HepG2 (cell line): Measurements from ENCODE around the gene TMIGD3. TPM values are rescaled to one million over a fixed set of nuclear protein-coding genes. Genes with fewer than 3 reads are reported as not detected.

ENCODE experiments used
- CCAR2 ChIP-seq: fragments of 200-400 bp; formaldehyde crosslinking; optimal IDR thresholded peaks from 2 replicates; pipeline ENCODE3; 2018; ENCODE audit warnings: low read depth, mild to moderate bottlenecking, low read length, moderate library complexity
- CREB1 ChIP-seq, 2 experiments: fragments of 450-650 bp in 1 of 2; IDR thresholded peaks; 2 replicates each; pipeline ENCODE4 v1.6.1; 2016 to 2017; ENCODE audit warnings: control low read depth in 1 of 2, mild to moderate bottlenecking in 1 of 2, missing compliant biosample characterization in 1 of 2, missing genetic modification characterization in 1 of 2
- FOXA3 ChIP-seq: IDR thresholded peaks from 2 replicates; pipeline ENCODE4 v1.6.1; 2016; ENCODE audit warnings: missing genetic modification reagents, missing compliant biosample characterization
- GABPA ChIP-seq, 2 experiments: IDR thresholded peaks; 2 replicates each; pipeline ENCODE4 v1.6.1; 2011 to 2016; ENCODE audit warnings: low read depth in 2 of 2, low read length in 1 of 2, missing biosample characterization in 1 of 2, missing genetic modification characterization in 1 of 2
- KIAA2018 ChIP-seq: sonication (generic); formaldehyde crosslinking; IDR thresholded peaks from 2 replicates; pipeline ENCODE4 v1.5.0; 2020; ENCODE audit warnings: mild to moderate bottlenecking, missing genetic modification reagents, borderline replicate concordance
- MED13 ChIP-seq: sonication (generic); formaldehyde crosslinking; IDR thresholded peaks from 2 replicates; pipeline ENCODE4 v1.5.0; 2020; ENCODE audit warnings: missing genetic modification reagents
- RFX1 ChIP-seq: fragments of 450-650 bp; IDR thresholded peaks from 2 replicates; pipeline ENCODE4 v1.6.1; 2017
- RFXANK ChIP-seq: IDR thresholded peaks from 2 replicates; pipeline ENCODE4 v1.6.1; 2016
- RXRB ChIP-seq: IDR thresholded peaks from 2 replicates; pipeline ENCODE4 v1.6.1; 2016; ENCODE audit warnings: borderline replicate concordance, missing genetic modification reagents, missing compliant biosample characterization
- SMARCE1 ChIP-seq: fragments of 450-650 bp; IDR thresholded peaks from 2 replicates; pipeline ENCODE4 v1.6.1; 2017; ENCODE audit warnings: borderline replicate concordance
- WIZ ChIP-seq: sonication (generic); formaldehyde crosslinking; IDR thresholded peaks from 2 replicates; pipeline ENCODE4 v1.5.1; 2020; ENCODE audit warnings: mild to moderate bottlenecking, missing genetic modification reagents
- ZBTB21 ChIP-seq: sonication (generic); formaldehyde crosslinking; IDR thresholded peaks from 2 replicates; pipeline ENCODE4 v1.4.0; 2020; ENCODE audit warnings: missing genetic modification reagents
- ZFP62 ChIP-seq: sonication (generic); formaldehyde crosslinking; IDR thresholded peaks from 2 replicates; pipeline ENCODE4 v1.4.0; 2020; ENCODE audit warnings: missing genetic modification reagents
- ZNF142 ChIP-seq: sonication (generic); formaldehyde crosslinking; IDR thresholded peaks from 2 replicates; pipeline ENCODE4 v1.4.0; 2020; ENCODE audit warnings: missing genetic modification reagents
- ZNF326 ChIP-seq: sonication (generic); formaldehyde crosslinking; IDR thresholded peaks from 2 replicates; pipeline ENCODE4 v1.4.0; 2020; ENCODE audit warnings: missing genetic modification reagents, borderline replicate concordance
- ZNF546 ChIP-seq: sonication (generic); formaldehyde crosslinking; conservative IDR thresholded peaks from 2 replicates; pipeline ENCODE4 v1.8.1; 2023; ENCODE audit warnings: mild to moderate bottlenecking, missing genetic modification reagents
- polyA plus RNA-seq, 8 experiments: library from polyadenylated mRNA; depleted of rRNA in 3 of 8; stranded (reverse) in 7 of 8; unstranded in 1 of 8; fragments of >200 nt; fragmentation: Illumina TruSeq in 4 of 8; extraction: Trizol in 4 of 8; gene quantifications; 2 replicates each; pipeline versions ENCODE4 v1.2.1 to v1.2.3, GENCODE V29; 2011 to 2016; ENCODE audit warnings: low read depth in 4 of 8, missing spikeins in 1 of 8, mixed read lengths in 1 of 8; ENCODE audit not compliant: insufficient read depth in 1 of 8
- total RNA-seq, 5 experiments: library from RNA; depleted of rRNA; stranded (reverse); fragments of >200 nt; fragmentation: Illumina TruSeq; extraction: Trizol; gene quantifications; 2 replicates each; pipeline ENCODE4 v1.2.3, GENCODE V29; 2016; ENCODE audit warnings: low read depth in 1 of 5

The TMIGD3 gene
- total and polyA plus RNA-seq, 2 of the 13 experiments (the other 11 are each of a cell fraction or from before 2014, with no cell fraction given): not detected

GRCh38 chr1:111448918-111449702, 54.3 kb downstream of the TMIGD3 start, which contains the start of the genes ATP5PB and WDR77 (continued):
- TF ChIP-seq ZNF142 (CRISPR knock-in tag) (no peak), FOXA3 (0 out of 2 replicates have a peak, but pooled peaks have one; percentile 12), RXRB (CRISPR knock-in tag) (peak; percentile 54; the same call in 1 of the 2 replicates), RFX1 (no peak), MED13 (CRISPR knock-in tag) (no peak), KIAA2018 (CRISPR knock-in tag) (no peak), CREB1 (IDR thresholded peaks at IDR 0.05) (no peak), CREB1 (CRISPR knock-in tag; IDR thresholded peaks at IDR 0.05) (no peak), ZNF546 (CRISPR knock-in tag) (no peak), CCAR2 (peak; percentile 38), ZNF326 (CRISPR knock-in tag) (no peak), RFXANK (CRISPR knock-in tag) (no peak), SMARCE1 (no peak), ZFP62 (CRISPR knock-in tag) (no peak), ZBTB21 (CRISPR knock-in tag) (no peak), WIZ (CRISPR knock-in tag) (no peak), GABPA (IDR thresholded peaks at IDR 0.05; ENCODE audit: low read depth, low read length) (no peak), GABPA (CRISPR knock-in tag; IDR thresholded peaks at IDR 0.05; ENCODE audit: low read depth) (peak; percentile 81)
